ENCODE data around the gene NRTN. TPM values are rescaled to one million over a fixed set of nuclear protein-coding genes. Genes with fewer than 3 reads are reported as not detected.
"Not testable (repeated sequence)": the region's sequence is repeated elsewhere in the genome, so short reads cannot be mapped to it uniquely, and the experiment has no call there.

Gene NRTN
- total RNA-seq, 1 donor from 2014 or later, result 1.0 TPM

DNA sequence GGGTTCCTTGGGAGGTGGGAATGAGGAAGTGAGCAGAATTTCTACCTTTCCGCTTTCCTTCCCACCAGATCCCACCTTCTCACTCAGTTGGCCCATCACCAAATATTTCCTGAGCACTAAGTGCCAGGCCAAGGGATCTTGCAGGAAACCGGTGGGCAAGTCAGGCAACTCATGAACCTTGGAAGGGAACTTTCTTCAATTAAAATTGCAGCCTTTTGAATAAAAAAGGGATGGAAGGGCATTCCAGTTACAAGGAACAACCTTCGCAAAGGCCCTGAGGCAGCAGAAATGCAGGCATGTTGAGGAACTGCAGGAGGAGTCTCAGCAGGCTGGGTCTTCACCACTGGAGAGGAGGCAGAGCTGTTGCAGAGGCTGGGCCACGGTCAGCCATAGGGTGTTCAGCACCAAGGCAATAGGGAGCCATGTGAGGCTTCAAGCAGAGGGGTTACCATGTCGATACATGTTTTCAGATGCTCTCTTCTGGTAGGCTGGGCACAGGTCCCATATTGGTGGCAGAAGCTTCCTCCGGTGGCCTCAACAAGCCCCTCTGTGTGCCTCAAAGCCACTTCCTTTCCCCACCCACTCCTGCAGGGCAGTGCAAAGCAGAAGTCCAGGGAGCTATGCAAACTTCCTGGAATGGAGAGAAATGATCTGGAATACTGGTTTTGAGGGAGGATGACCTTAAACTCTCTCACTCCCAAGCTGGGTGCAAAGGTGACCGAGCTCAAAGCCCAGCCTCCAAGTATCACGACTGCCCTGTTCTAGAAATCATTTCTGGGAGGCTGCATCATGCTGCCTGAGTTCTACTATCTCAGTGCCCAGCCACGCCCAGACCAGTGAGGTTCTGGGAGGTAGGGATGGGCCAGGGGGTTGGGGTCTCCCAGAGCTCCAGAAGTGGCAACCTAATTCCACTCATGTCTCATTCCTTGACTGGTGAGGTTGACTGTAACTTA is 34.5 kb downstream of the NRTN start, which contains the start of gene FUT6:
Gene FUT6, minus strand, starts transcription at position 638 of the 953 bp plus-strand sequence. CDS start 7,135 bp downstream, outside the sequence.
- H3K36me3 ChIP-seq (ENCODE audit: control insufficient read depth, insufficient read depth, low read length), result no peaks in the 10 kb centered on the region
- peaks cover 6% of the 10 kb centered on the region for H3K27me3 ChIP-seq (ENCODE audit: control insufficient read depth, insufficient read depth, low read length)
- TF ChIP-seq, protein P1, sequence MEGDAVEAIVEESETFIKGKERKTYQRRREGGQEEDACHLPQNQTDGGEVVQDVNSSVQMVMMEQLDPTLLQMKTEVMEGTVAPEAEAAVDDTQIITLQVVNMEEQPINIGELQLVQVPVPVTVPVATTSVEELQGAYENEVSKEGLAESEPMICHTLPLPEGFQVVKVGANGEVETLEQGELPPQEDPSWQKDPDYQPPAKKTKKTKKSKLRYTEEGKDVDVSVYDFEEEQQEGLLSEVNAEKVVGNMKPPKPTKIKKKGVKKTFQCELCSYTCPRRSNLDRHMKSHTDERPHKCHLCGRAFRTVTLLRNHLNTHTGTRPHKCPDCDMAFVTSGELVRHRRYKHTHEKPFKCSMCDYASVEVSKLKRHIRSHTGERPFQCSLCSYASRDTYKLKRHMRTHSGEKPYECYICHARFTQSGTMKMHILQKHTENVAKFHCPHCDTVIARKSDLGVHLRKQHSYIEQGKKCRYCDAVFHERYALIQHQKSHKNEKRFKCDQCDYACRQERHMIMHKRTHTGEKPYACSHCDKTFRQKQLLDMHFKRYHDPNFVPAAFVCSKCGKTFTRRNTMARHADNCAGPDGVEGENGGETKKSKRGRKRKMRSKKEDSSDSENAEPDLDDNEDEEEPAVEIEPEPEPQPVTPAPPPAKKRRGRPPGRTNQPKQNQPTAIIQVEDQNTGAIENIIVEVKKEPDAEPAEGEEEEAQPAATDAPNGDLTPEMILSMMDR (IDR thresholded peaks at IDR 0.05; ENCODE audit: insufficient read depth, low read length, poor library complexity, severe bottlenecking), result no peak
- no peak within 1 kb of the TSS for H3K4me3 ChIP-seq (ENCODE audit: low read depth, low read length)
- DNase-seq (ENCODE audit: low read depth), result no peak

DNA sequence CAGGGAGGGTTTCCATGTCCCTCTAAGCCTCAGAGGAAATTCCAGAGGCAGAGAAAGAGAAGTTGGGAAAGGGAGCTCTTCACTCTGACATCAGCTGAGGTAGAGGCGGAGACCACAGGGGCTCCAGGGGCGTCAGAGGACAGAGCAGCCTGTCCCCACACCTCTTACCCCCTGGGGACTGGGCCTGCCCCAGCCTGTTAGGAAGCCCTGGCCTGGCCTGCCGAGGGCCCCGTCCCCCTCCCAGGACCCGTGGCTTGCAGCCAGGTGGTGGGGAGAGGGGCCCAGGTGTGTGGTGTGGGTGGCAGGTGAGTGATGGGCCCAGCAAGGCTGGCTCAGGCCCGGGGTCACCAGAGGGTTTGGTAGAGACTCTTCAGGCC is 36.9 kb downstream of the NRTN start:
- not testable (repeated sequence) for H3K27me3 ChIP-seq (ENCODE audit: control insufficient read depth, insufficient read depth, low read length); H3K36me3 ChIP-seq (ENCODE audit: control insufficient read depth, insufficient read depth, low read length); H3K4me3 ChIP-seq (ENCODE audit: low read depth, low read length); DNase-seq (ENCODE audit: low read depth)

DNA sequence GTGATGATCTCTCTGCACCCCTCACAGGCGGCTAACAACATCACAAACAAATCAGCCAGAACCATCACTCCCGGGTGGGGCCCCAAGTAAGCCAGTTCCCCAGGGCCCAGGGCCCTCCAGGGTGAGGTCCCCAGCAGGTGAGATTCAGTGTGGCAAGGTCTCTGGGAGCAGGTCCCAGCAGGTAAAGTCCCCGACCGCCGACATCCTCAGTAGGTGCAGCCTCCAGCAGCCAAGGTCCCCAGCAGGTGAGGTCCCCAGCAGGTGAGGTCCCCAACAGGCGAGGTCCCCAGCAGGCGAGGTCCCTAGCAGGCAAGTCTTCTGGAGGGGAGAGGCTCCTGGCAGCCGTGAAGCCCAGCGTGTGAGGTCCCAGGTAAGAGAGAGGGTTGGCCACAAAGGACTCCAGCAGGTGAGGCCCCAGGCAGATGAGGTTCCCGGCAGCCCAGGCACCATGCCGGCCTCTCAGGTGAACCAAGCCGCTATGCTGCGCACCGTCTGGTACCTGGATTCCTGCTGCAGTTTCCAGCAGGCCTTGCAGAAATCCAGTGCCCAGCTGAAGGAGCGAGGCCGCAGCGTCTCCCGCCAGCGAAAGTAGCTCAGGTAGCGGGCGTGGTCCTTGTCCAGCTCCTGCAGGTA is 38.5 kb downstream of the NRTN start:
- TF ChIP-seq, protein P1 (IDR thresholded peaks at IDR 0.05; ENCODE audit: insufficient read depth, low read length, poor library complexity, severe bottlenecking), result no peak
- no peak for DNase-seq (ENCODE audit: low read depth)
- H3K27me3 ChIP-seq (ENCODE audit: control insufficient read depth, insufficient read depth, low read length), result peaks cover 4% of the 10 kb centered on the region

GRCh38 chr19:5844456-5845433 is 39.9 kb downstream of the NRTN start:
- DNase-seq (ENCODE audit: low read depth), result no peak
- Histone ChIP-seq H3K27me3 (ENCODE audit: control insufficient read depth, insufficient read depth, low read length) (peaks cover 7% of the 10 kb centered on the region), H3K36me3 (ENCODE audit: control insufficient read depth, insufficient read depth, low read length) (no peaks in the 10 kb centered on the region), H3K4me3 (ENCODE audit: low read depth, low read length) (no peak overlapping the region)
- TF ChIP-seq, protein P1 (IDR thresholded peaks at IDR 0.05; ENCODE audit: insufficient read depth, low read length, poor library complexity, severe bottlenecking), result no peak

More for the DNA sequence above, 38.5 kb downstream of the NRTN start:
- no peak overlapping the region for H3K4me3 ChIP-seq (ENCODE audit: low read depth, low read length)
- no peaks in the 10 kb centered on the region for H3K36me3 ChIP-seq (ENCODE audit: control insufficient read depth, insufficient read depth, low read length)

DNA sequence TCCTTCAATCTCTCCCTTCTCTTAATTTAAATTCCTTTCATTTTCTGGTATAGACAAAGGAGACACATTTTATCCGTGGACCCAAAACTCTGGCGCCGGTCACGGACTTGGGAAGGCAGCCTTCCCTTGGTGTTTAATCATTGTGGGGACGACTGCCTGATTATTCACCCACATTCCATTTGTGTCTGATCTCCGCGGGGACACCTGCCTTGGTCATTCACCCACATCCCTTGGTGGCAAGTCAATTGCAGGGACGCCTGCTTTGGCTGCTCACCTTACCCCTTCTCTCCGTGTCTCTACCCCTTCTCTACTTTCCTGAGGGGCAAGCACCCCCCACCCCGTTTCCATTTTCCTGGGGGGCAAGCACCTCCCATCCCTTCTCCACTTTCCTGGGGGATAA is 43.0 kb downstream of the NRTN start:
- not testable (repeated sequence) for DNase-seq (ENCODE audit: low read depth); H3K36me3 ChIP-seq (ENCODE audit: control insufficient read depth, insufficient read depth, low read length); H3K4me3 ChIP-seq (ENCODE audit: low read depth, low read length); H3K27me3 ChIP-seq (ENCODE audit: control insufficient read depth, insufficient read depth, low read length)

DNA sequence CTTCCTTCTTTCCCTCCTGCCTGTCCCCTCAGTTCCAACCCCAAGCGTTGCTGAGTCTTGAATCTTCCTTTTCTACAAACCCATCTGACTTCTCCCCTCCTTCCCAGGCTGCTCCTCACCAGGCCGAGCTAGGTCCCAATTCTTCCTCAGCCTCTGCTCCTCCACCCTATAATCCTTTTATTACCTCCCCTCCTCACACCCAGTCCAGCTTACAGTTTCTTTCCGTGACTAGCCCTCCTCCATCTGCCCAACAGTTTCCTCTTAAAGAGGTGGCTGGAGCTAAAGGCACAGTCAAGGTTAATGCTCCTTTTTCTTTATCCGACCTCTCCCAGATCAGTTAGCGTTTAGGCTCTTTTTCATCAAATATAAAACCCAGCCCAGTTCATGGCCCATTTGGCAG is 43.8 kb downstream of the NRTN start:
- H3K36me3 ChIP-seq (ENCODE audit: control insufficient read depth, insufficient read depth, low read length); H3K27me3 ChIP-seq (ENCODE audit: control insufficient read depth, insufficient read depth, low read length); H3K4me3 ChIP-seq (ENCODE audit: low read depth, low read length); DNase-seq (ENCODE audit: low read depth): not testable (repeated sequence)

DNA sequence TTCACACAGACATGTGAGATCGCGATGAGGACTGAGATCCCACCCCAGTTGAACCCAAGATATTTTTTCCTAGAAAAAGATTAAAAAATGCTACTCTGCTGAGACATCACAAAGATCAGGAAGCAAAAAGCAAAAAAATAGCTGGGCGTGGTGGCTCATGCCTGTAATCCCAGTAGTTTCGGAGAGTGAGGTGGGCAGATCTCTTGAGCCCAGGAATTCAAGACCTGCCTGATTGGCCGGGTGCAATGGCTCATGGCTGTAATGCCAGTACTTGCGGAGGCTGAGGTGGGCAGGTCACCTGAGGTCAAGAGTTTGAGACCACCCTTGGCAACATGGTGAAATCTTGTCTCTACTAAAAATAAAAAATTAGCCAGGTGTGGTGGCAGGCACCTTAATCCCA is 45.3 kb downstream of the NRTN start:
- Histone ChIP-seq H3K4me3 (ENCODE audit: low read depth, low read length) (no peak overlapping the region), H3K27me3 (ENCODE audit: control insufficient read depth, insufficient read depth, low read length) (peaks cover 9% of the 10 kb centered on the region), H3K36me3 (ENCODE audit: control insufficient read depth, insufficient read depth, low read length) (no peaks in the 10 kb centered on the region)
- DNase-seq (ENCODE audit: low read depth), result no peak
- TF ChIP-seq, protein P1 (IDR thresholded peaks at IDR 0.05; ENCODE audit: insufficient read depth, low read length, poor library complexity, severe bottlenecking), result no peak
